Measurements from ENCODE around the gene MSX2.
A peak's percentile ranks its signal among the peaks of the same experiment; 100 is the strongest.

The MSX2 gene

GRCh38 chr5:174698156-174698555 lies 26.2 kb upstream of the MSX2 start:
- Histone ChIP-seq H3K9ac (ENCODE audit: low read length) (no peak overlapping the region), H3K79me1 (replicated peaks; ENCODE audit: low read length, poor library complexity, severe bottlenecking) (no peaks in the 10 kb centered on the region), H3K27ac (ENCODE audit: low read length, poor library complexity, severe bottlenecking) (no peak overlapping the region), H4K8ac (ENCODE audit: low read length) (peak overlapping the region; percentile 49), H3K23ac (ENCODE audit: low read length in 2 of 2) (no peak overlapping the region), H3K27me3 (ENCODE audit: control insufficient read depth in 1 of 2, insufficient read depth in 1 of 2, low read length in 2 of 2) (peaks cover 9 to 34% of the 10 kb centered on the region in 2 experiments), H2BK15ac (ENCODE audit: low read depth, poor library complexity, severe bottlenecking) (no peak overlapping the region), H2BK120ac (ENCODE audit: low read depth, low read length) (no peak overlapping the region), H3K9me3 (ENCODE audit: control insufficient read depth, low read length) (no peaks in the 10 kb centered on the region), H3K4me3 (ENCODE audit: insufficient read depth in 1 of 2, low read depth in 1 of 2, low read length in 2 of 2) (no peak overlapping the region), H3K4me1 (ENCODE audit: control insufficient read depth, insufficient read depth, low read depth, low read length) (no peaks in the 10 kb centered on the region), H2AK5ac (ENCODE audit: low read length, severe bottlenecking) (no peak overlapping the region), H2BK5ac (ENCODE audit: low read depth, low read length, poor library complexity, severe bottlenecking) (no peak overlapping the region), H4K91ac (ENCODE audit: low read length) (no peak overlapping the region), H3K18ac (ENCODE audit: low read depth in 1 of 2, low read length in 2 of 2) (no peak overlapping the region), H3K4ac (ENCODE audit: low read depth in 1 of 2, low read length in 2 of 2) (no peak overlapping the region), H2AFZ (ENCODE audit: low read depth, low read length) (no peak overlapping the region), H3K4me2 (ENCODE audit: low read length, poor library complexity, severe bottlenecking) (no peak overlapping the region), H3K14ac (ENCODE audit: low read length in 2 of 2) (no peak overlapping the region), H2BK12ac (ENCODE audit: low read length in 2 of 2) (no peak overlapping the region), H3K36me3 (ENCODE audit: control insufficient read depth in 1 of 2, insufficient read depth in 2 of 2, low read depth in 1 of 2, low read length in 2 of 2) (no peaks in the 10 kb centered on the region)
- DNase-seq = no peak
- 83% methylated on average over 8 of the region's 8 CpGs for WGBS

- Histone ChIP-seq H2BK12ac (ENCODE audit: low read length in 2 of 2) (no peak overlapping the region), H3K36me3 (ENCODE audit: control insufficient read depth in 1 of 2, insufficient read depth in 2 of 2, low read depth in 1 of 2, low read length in 2 of 2) (no peaks in the 10 kb centered on the region), H3K4me1 (ENCODE audit: control insufficient read depth, insufficient read depth, low read depth, low read length) (no peaks in the 10 kb centered on the region), H4K8ac (ENCODE audit: low read length) (no peak overlapping the region), H3K4me2 (ENCODE audit: low read length, poor library complexity, severe bottlenecking) (no peak overlapping the region), H3K4ac (ENCODE audit: low read depth in 1 of 2, low read length in 2 of 2) (no peak overlapping the region), H2BK5ac (ENCODE audit: low read depth, low read length, poor library complexity, severe bottlenecking) (no peak overlapping the region), H3K18ac (ENCODE audit: low read depth in 1 of 2, low read length in 2 of 2) (no peak overlapping the region), H4K91ac (ENCODE audit: low read length) (no peak overlapping the region), H2BK120ac (ENCODE audit: low read depth, low read length) (no peak overlapping the region), H3K4me3 (ENCODE audit: insufficient read depth in 1 of 2, low read depth in 1 of 2, low read length in 2 of 2) (no peak overlapping the region), H3K79me1 (replicated peaks; ENCODE audit: low read length, poor library complexity, severe bottlenecking) (no peaks in the 10 kb centered on the region), H2AK5ac (ENCODE audit: low read length, severe bottlenecking) (no peak overlapping the region), H2AFZ (ENCODE audit: low read depth, low read length) (no peak overlapping the region), H3K14ac (ENCODE audit: low read length in 2 of 2) (no peak overlapping the region), H3K9me3 (ENCODE audit: control insufficient read depth, low read length) (no peaks in the 10 kb centered on the region), H3K23ac (ENCODE audit: low read length in 2 of 2) (no peak overlapping the region), H3K27me3 (ENCODE audit: control insufficient read depth in 1 of 2, insufficient read depth in 1 of 2, low read length in 2 of 2) (peaks cover 3 to 34% of the 10 kb centered on the region in 2 experiments), H3K9ac (ENCODE audit: low read length) (no peak overlapping the region), H3K27ac (ENCODE audit: low read length, poor library complexity, severe bottlenecking) (no peak overlapping the region), H2BK15ac (ENCODE audit: low read depth, poor library complexity, severe bottlenecking) (no peak overlapping the region)
- WGBS = 74% methylated on average over 3 of the region's 3 CpGs
- no peak for DNase-seq
Measured at GRCh38 chr5:174699131-174699530, 25.3 kb upstream of the MSX2 start.

- WGBS = 37% methylated on average over 9 of the region's 9 CpGs
- H3K79me1 ChIP-seq (replicated peaks; ENCODE audit: low read length, poor library complexity, severe bottlenecking) = no peaks in the 10 kb centered on the region
- H2BK120ac ChIP-seq (ENCODE audit: low read depth, low read length) = no peak overlapping the region
- no peak overlapping the region for H2AK5ac ChIP-seq (ENCODE audit: low read length, severe bottlenecking)
- peaks cover 0 to 55% of the 10 kb centered on the region in 2 experiments for H3K27me3 ChIP-seq (ENCODE audit: control insufficient read depth in 1 of 2, insufficient read depth in 1 of 2, low read length in 2 of 2)
- no peak overlapping the region for H2BK5ac ChIP-seq (ENCODE audit: low read depth, low read length, poor library complexity, severe bottlenecking)
- no peak overlapping the region for H3K27ac ChIP-seq (ENCODE audit: low read length, poor library complexity, severe bottlenecking)
- no peak overlapping the region for H2AFZ ChIP-seq (ENCODE audit: low read depth, low read length)
- no peak overlapping the region for H3K14ac ChIP-seq (ENCODE audit: low read length in 2 of 2)
- H4K91ac ChIP-seq (ENCODE audit: low read length) = no peak overlapping the region
- H3K9ac ChIP-seq (ENCODE audit: low read length) = no peak overlapping the region
- H3K4me2 ChIP-seq (ENCODE audit: low read length, poor library complexity, severe bottlenecking) = no peak overlapping the region
- no peaks in the 10 kb centered on the region for H3K9me3 ChIP-seq (ENCODE audit: control insufficient read depth, low read length)
- H2BK15ac ChIP-seq (ENCODE audit: low read depth, poor library complexity, severe bottlenecking) = no peak overlapping the region
- H2BK12ac ChIP-seq (ENCODE audit: low read length in 2 of 2) = no peak overlapping the region
- H3K36me3 ChIP-seq (ENCODE audit: control insufficient read depth in 1 of 2, insufficient read depth in 2 of 2, low read depth in 1 of 2, low read length in 2 of 2) = no peaks in the 10 kb centered on the region
- no peak overlapping the region for H3K18ac ChIP-seq (ENCODE audit: low read depth in 1 of 2, low read length in 2 of 2)
- no peak overlapping the region for H4K8ac ChIP-seq (ENCODE audit: low read length)
- peak; percentile 27 for DNase-seq
- H3K4me1 ChIP-seq (ENCODE audit: control insufficient read depth, insufficient read depth, low read depth, low read length) = no peaks in the 10 kb centered on the region
- no peak overlapping the region for H3K23ac ChIP-seq (ENCODE audit: low read length in 2 of 2)
- H3K4me3 ChIP-seq (ENCODE audit: insufficient read depth in 1 of 2, low read depth in 1 of 2, low read length in 2 of 2) = no peak overlapping the region
- H3K4ac ChIP-seq (ENCODE audit: low read depth in 1 of 2, low read length in 2 of 2) = no peak overlapping the region
Measured at GRCh38 chr5:174706997-174707572, 17.3 kb upstream of the MSX2 start.

- Histone ChIP-seq H3K4me2 (ENCODE audit: low read length, poor library complexity, severe bottlenecking) (no peak overlapping the region), H4K8ac (ENCODE audit: low read length) (no peak overlapping the region), H3K79me1 (replicated peaks; ENCODE audit: low read length, poor library complexity, severe bottlenecking) (no peaks in the 10 kb centered on the region), H2AK5ac (ENCODE audit: low read length, severe bottlenecking) (no peak overlapping the region), H3K4ac (ENCODE audit: low read depth in 1 of 2, low read length in 2 of 2) (no peak overlapping the region), H2AFZ (ENCODE audit: low read depth, low read length) (no peak overlapping the region), H3K27me3 (ENCODE audit: control insufficient read depth in 1 of 2, insufficient read depth in 1 of 2, low read length in 2 of 2) (peaks cover 0 to 56% of the 10 kb centered on the region in 2 experiments), H3K9ac (ENCODE audit: low read length) (no peak overlapping the region), H4K91ac (ENCODE audit: low read length) (no peak overlapping the region), H3K27ac (ENCODE audit: low read length, poor library complexity, severe bottlenecking) (no peak overlapping the region), H3K23ac (ENCODE audit: low read length in 2 of 2) (no peak overlapping the region), H3K14ac (ENCODE audit: low read length in 2 of 2) (no peak overlapping the region), H3K4me1 (ENCODE audit: control insufficient read depth, insufficient read depth, low read depth, low read length) (no peaks in the 10 kb centered on the region), H2BK12ac (ENCODE audit: low read length in 2 of 2) (no peak overlapping the region), H2BK15ac (ENCODE audit: low read depth, poor library complexity, severe bottlenecking) (no peak overlapping the region), H3K18ac (ENCODE audit: low read depth in 1 of 2, low read length in 2 of 2) (no peak overlapping the region), H2BK120ac (ENCODE audit: low read depth, low read length) (no peak overlapping the region), H3K36me3 (ENCODE audit: control insufficient read depth in 1 of 2, insufficient read depth in 2 of 2, low read depth in 1 of 2, low read length in 2 of 2) (no peaks in the 10 kb centered on the region), H3K9me3 (ENCODE audit: control insufficient read depth, low read length) (no peaks in the 10 kb centered on the region), H3K4me3 (ENCODE audit: insufficient read depth in 1 of 2, low read depth in 1 of 2, low read length in 2 of 2) (no peak overlapping the region), H2BK5ac (ENCODE audit: low read depth, low read length, poor library complexity, severe bottlenecking) (no peak overlapping the region)
- no peak for DNase-seq
- WGBS = 90% methylated on average over 9 of the region's 11 CpGs
Measured at GRCh38 chr5:174707671-174708070, 16.7 kb upstream of the MSX2 start.

Data from mesenchymal stem cell (in vitro differentiated cells and primary cell).